HepG2 (cell line): ENCODE measurements around the gene SLC8B1. TPM values are rescaled to one million over a fixed set of nuclear protein-coding genes. Genes with fewer than 3 reads are reported as not detected.
A peak's percentile ranks its signal among the peaks of the same experiment; 100 is the strongest.

Experiments used
- ATAC-seq: fragments of 200-7000 bp; cut with Tn5 transposase; 3 replicates; pipeline ENCODE4 v1.9.1; 2020; ENCODE audit warnings: mild to moderate bottlenecking, moderate library complexity
- Bru-seq: library from RNA; stranded (reverse); fragments of 400-500 nt; gene quantifications from one replicate; lab custom pipeline; 2021; lab: Mats Ljungman, UMichigan
- BruChase-seq, 2 experiments: library from RNA; stranded (reverse); fragments of 400-500 nt; gene quantifications; one replicate each; lab custom pipeline; 2021; lab: Mats Ljungman, UMichigan
- BruUV-seq: library from RNA; stranded (reverse); fragments of 400-500 nt; replicated peaks from 2 replicates; lab custom pipeline; 2021; lab: Mats Ljungman, UMichigan
- CTCF ChIA-PET: fragments of 300-600 bp; formaldehyde crosslinking; extraction: SDS; loops from one replicate; lab custom pipeline; 2021; ENCODE audit warnings: low total read pairs, inconsistent platforms, low intra/inter-chr PET ratio; lab: Yijun Ruan, JAX
- POLR2A ChIA-PET: fragments of 350-600 bp; sonication (Branson Sonifier 250); formaldehyde crosslinking; loops from one replicate; lab custom pipeline; 2020; ENCODE audit warnings: antibody characterized with exemption, inconsistent platforms; lab: Yijun Ruan, JAX
- DNase-seq: peaks from one replicate; pipeline ENCODE4 v3.0.0-alpha.2; 2015; ENCODE audit warnings: low spot score
- FAIRE-seq: peaks from 3 replicates; lab custom pipeline; 2011; peaks lifted over from hg19 to GRCh38; lab: Jason Lieb, UNC
- H2AFZ ChIP-seq: one replicate; pipeline ENCODE4 v1.6.1; 2011; ENCODE audit warnings: low read length, inconsistent platforms
- H3K27ac ChIP-seq: fragments of 300-600 bp; 3 replicates; pipeline ENCODE4 v1.8.0; 2011; ENCODE audit warnings: mixed run types, mild to moderate bottlenecking, mixed read lengths, low read length, inconsistent platforms; ENCODE audit not compliant: insufficient read depth; ENCODE audit errors: extremely low read length
- H3K27me3 ChIP-seq, 2 experiments: fragments of 200-600 bp in 1 of 2; 2 replicates in 1 of 2; 3 replicates in 1 of 2; pipeline versions ENCODE4 v1.6.0 to v1.8.0; 2011; ENCODE audit warnings: low read length in 2 of 2, mild to moderate bottlenecking in 2 of 2, moderate library complexity in 2 of 2, inconsistent platforms in 1 of 2; ENCODE audit not compliant: insufficient read depth in 2 of 2, control insufficient read depth in 1 of 2
- H3K36me3 ChIP-seq, 2 experiments: fragments of 200-600 bp in 1 of 2; replicated peaks in 1 of 2; 2 replicates in 1 of 2; 3 replicates in 1 of 2; pipeline versions ENCODE4 v1.5.1 to v1.8.0; 2011; ENCODE audit warnings: low read length in 2 of 2, inconsistent platforms in 1 of 2; ENCODE audit not compliant: insufficient read depth in 2 of 2, control insufficient read depth in 1 of 2
- H3K4me1 ChIP-seq: 2 replicates; pipeline ENCODE4 v1.5.1; 2012; ENCODE audit warnings: low read length, inconsistent platforms; ENCODE audit not compliant: insufficient read depth
- H3K4me2 ChIP-seq: 2 replicates; pipeline ENCODE4 v1.6.0; 2011; ENCODE audit warnings: low read depth, low read length, inconsistent platforms
- H3K4me3 ChIP-seq, 3 experiments: fragments of 200-600 bp in 1 of 3; sonication (generic), shearing (Covaris generic) in 1 of 3; replicated peaks in 1 of 3; 2 replicates each; pipeline ENCODE4 v1.5.1; 2011 to 2016; ENCODE audit warnings: low read length in 3 of 3, inconsistent platforms in 2 of 3, low read depth in 2 of 3, mild to moderate bottlenecking in 2 of 3, control low read depth in 1 of 3, mixed read lengths in 1 of 3; ENCODE audit not compliant: insufficient read depth in 1 of 3
- H3K79me2 ChIP-seq: one replicate; pipeline ENCODE4 v1.6.1; 2011; ENCODE audit warnings: low read length, inconsistent platforms; ENCODE audit not compliant: insufficient read depth
- H3K9ac ChIP-seq: 2 replicates; pipeline ENCODE4 v1.6.0; 2011; ENCODE audit warnings: mild to moderate bottlenecking, low read depth, low read length, inconsistent platforms; ENCODE audit not compliant: insufficient read depth
- H3K9me3 ChIP-seq: 2 replicates; pipeline ENCODE4 v1.5.1; 2012; ENCODE audit warnings: mild to moderate bottlenecking, low read length
- H4K20me1 ChIP-seq: 2 replicates; pipeline ENCODE4 v1.6.0; 2011; ENCODE audit warnings: inconsistent platforms, mild to moderate bottlenecking, low read length, moderate library complexity; ENCODE audit not compliant: insufficient read depth
- ATRX ChIP-seq: sonication (generic); formaldehyde crosslinking; IDR thresholded peaks from 2 replicates; pipeline ENCODE4 v1.4.0; 2020; ENCODE audit warnings: missing genetic modification reagents, borderline replicate concordance
- IRF1 ChIP-seq: sonication (generic); formaldehyde crosslinking; IDR thresholded peaks from 2 replicates; pipeline ENCODE4 v1.4.0; 2020; ENCODE audit warnings: low read depth, mild to moderate bottlenecking, missing genetic modification reagents
- SP1 ChIP-seq, 2 experiments: fragments of 450-650 bp in 1 of 2; sonication (generic) in 1 of 2; formaldehyde crosslinking in 1 of 2; IDR thresholded peaks; 2 replicates each; pipeline versions ENCODE4 v1.4.0 to v1.6.1; 2016 to 2020; ENCODE audit warnings: missing genetic modification reagents in 1 of 2
- TGIF2 ChIP-seq: IDR thresholded peaks from 2 replicates; pipeline ENCODE4 v1.6.1; 2016; ENCODE audit warnings: control low read depth, missing compliant biosample characterization
- ZNF292 ChIP-seq: sonication (generic); formaldehyde crosslinking; IDR thresholded peaks from 2 replicates; pipeline ENCODE4 v1.8.1; 2022; ENCODE audit warnings: mild to moderate bottlenecking, low read depth, missing genetic modification reagents, borderline replicate concordance
- ZNF343 ChIP-seq: sonication (generic); formaldehyde crosslinking; IDR thresholded peaks from 2 replicates; pipeline ENCODE4 v1.4.0; 2020; ENCODE audit warnings: mild to moderate bottlenecking, missing genetic modification reagents
- ZNF547 ChIP-seq: sonication (generic); formaldehyde crosslinking; IDR thresholded peaks from 2 replicates; pipeline ENCODE4 v1.5.1; 2020; ENCODE audit warnings: mild to moderate bottlenecking, missing genetic modification reagents
- ZNF687 ChIP-seq: sonication (generic); formaldehyde crosslinking; IDR thresholded peaks from 2 replicates; pipeline ENCODE4 v1.5.1; 2020; ENCODE audit warnings: mild to moderate bottlenecking, missing genetic modification reagents, moderate library complexity
- ZNF746 ChIP-seq: sonication (generic); formaldehyde crosslinking; IDR thresholded peaks from 2 replicates; pipeline ENCODE4 v1.8.0; 2022; ENCODE audit warnings: mild to moderate bottlenecking, missing genetic modification reagents
- WGBS: methylation state at CpG from one replicate; pipeline ENCODE4 v1.1.6; 2017; ENCODE audit warnings: low lambda C conversion rate; 5-methylcytosine and 5-hydroxymethylcytosine counted together
- in situ Hi-C: cut with HindIII; loops from 2 replicates; pipeline ENCODE4 v1.10.0; 2017; ENCODE audit warnings: low pct_unique_long_range_greater_than_20kb; ENCODE audit not compliant: extremely low pct_ligation_motif_present
- intact Hi-C: fragments of 100-400 bp; cut with micrococcal nuclease; formaldehyde crosslinking; loops from one replicate; pipeline ENCODE4 v1.10.0; 2022; ENCODE audit not compliant: unreplicated experiment
- long read RNA-seq, 2 experiments: library from RNA in 1 of 2; library from polyadenylated mRNA in 1 of 2; stranded (forward) in 1 of 2; unstranded in 1 of 2; transcript quantifications; one replicate each; pipeline ENCODE4 v2.0.0, GENCODE V29; 2019 to 2022
- polyA minus RNA-seq, 3 experiments: library from RNA; depleted of rRNA, polyadenylated mRNA; stranded (reverse); fragments of >200 nt; gene quantifications; 2 replicates each; pipeline ENCODE4 v1.2.3, GENCODE V29; 2011; ENCODE audit warnings: low replicate concordance in 1 of 3
- polyA plus RNA-seq, 8 experiments: library from polyadenylated mRNA; depleted of rRNA in 3 of 8; stranded (reverse) in 7 of 8; unstranded in 1 of 8; fragments of >200 nt; fragmentation: Illumina TruSeq in 4 of 8; extraction: Trizol in 4 of 8; gene quantifications; 2 replicates each; pipeline versions ENCODE4 v1.2.1 to v1.2.3, GENCODE V29; 2011 to 2016; ENCODE audit warnings: low read depth in 4 of 8, missing spikeins in 1 of 8, mixed read lengths in 1 of 8; ENCODE audit not compliant: insufficient read depth in 1 of 8
- total RNA-seq, 5 experiments: library from RNA; depleted of rRNA; stranded (reverse); fragments of >200 nt; fragmentation: Illumina TruSeq; extraction: Trizol; gene quantifications; 2 replicates each; pipeline ENCODE4 v1.2.3, GENCODE V29; 2016; ENCODE audit warnings: low read depth in 1 of 5

SLC8B1 gene
- total RNA-seq (2016; rRNA removed; fragmentation: Illumina TruSeq; extraction: Trizol) (3.3 and 6.8 TPM in 2 replicates), polyA plus RNA-seq (2011; rRNA removed) (8.0 and 10.8 TPM in 2 replicates), polyA minus RNA-seq (2011; rRNA and poly(A)+ RNA removed; ENCODE audit: low replicate concordance) (25.8 and 85.0 TPM in 2 replicates), Bru-seq, nascent RNA (percentile 39 among the genes with signal in this experiment), BruChase-seq, experiment 1, labeled RNA remaining after a 6-hour chase (percentile 46 among the genes with signal in this experiment), BruChase-seq, experiment 2, labeled RNA remaining after a 2-hour chase (percentile 41 among the genes with signal in this experiment)
- 1.4 and 1.8 TPM in 2 replicates for total RNA-seq (2016; cell fraction: cytosol; rRNA removed; fragmentation: Illumina TruSeq; extraction: Trizol; ENCODE audit: low read depth)
- 3.2 and 8.2 TPM in 2 replicates for total RNA-seq (2016; cell fraction: insoluble cytoplasmic fraction; rRNA removed; fragmentation: Illumina TruSeq; extraction: Trizol)
- total RNA-seq (2016; cell fraction: membrane; rRNA removed; fragmentation: Illumina TruSeq; extraction: Trizol), result 3.1 TPM in 2 replicates
- total RNA-seq (2016; cell fraction: nucleus; rRNA removed; fragmentation: Illumina TruSeq; extraction: Trizol), result 8.8 and 10.7 TPM in 2 replicates
- polyA plus RNA-seq (2011; cell fraction: cytosol; rRNA removed), result 6.6 and 7.8 TPM in 2 replicates
- polyA plus RNA-seq (2011; cell fraction: nucleus; rRNA removed), result 20.3 and 24.2 TPM in 2 replicates
- 3.0 and 3.5 TPM in 2 replicates for polyA plus RNA-seq (2012)
- 0.63 and 0.74 TPM in 2 replicates for polyA plus RNA-seq (2016; cell fraction: cytosol; fragmentation: Illumina TruSeq; extraction: Trizol; ENCODE audit: low read depth)
- 3.0 and 3.7 TPM in 2 replicates for polyA plus RNA-seq (2016; cell fraction: insoluble cytoplasmic fraction; fragmentation: Illumina TruSeq; extraction: Trizol; ENCODE audit: low read depth)
- 1.5 and 2.2 TPM in 2 replicates for polyA plus RNA-seq (2016; cell fraction: membrane; fragmentation: Illumina TruSeq; extraction: Trizol; ENCODE audit: low read depth)
- polyA plus RNA-seq (2016; cell fraction: nucleus; fragmentation: Illumina TruSeq; extraction: Trizol; ENCODE audit: insufficient read depth, low read depth), result 19.5 and 22.7 TPM in 2 replicates
- polyA minus RNA-seq (2011; cell fraction: cytosol; rRNA and poly(A)+ RNA removed), result 5.1 and 6.3 TPM in 2 replicates
- 6.6 and 7.5 TPM in 2 replicates for polyA minus RNA-seq (2011; cell fraction: nucleus; rRNA and poly(A)+ RNA removed)
- long read RNA-seq, experiment 1, partial matches to known transcripts, result 2 of 4 reads
- long read RNA-seq, experiment 1, other reads (novel, unspliced or antisense), result 1 of 4 reads
- long read RNA-seq, experiment 2, partial matches to known transcripts, result 9 of 15 reads
- long read RNA-seq, experiment 2, other reads (novel, unspliced or antisense), result 5 of 15 reads

- no TSS peak for BruUV-seq
- DNase-seq, result peak; percentile 64
- H3K27ac ChIP-seq, result no peak within 1 kb of the TSS
- TF ChIP-seq ZNF746 (CRISPR knock-in tag), result 0 out of 2 replicates have a peak, but pooled peaks have one; percentile 52
- 0 out of 2 replicates have a peak, but pooled peaks have one; percentile 55 for TF ChIP-seq ZNF343 (CRISPR knock-in tag)
- peak; percentile 96 for TF ChIP-seq ZNF687 (CRISPR knock-in tag)
- TF ChIP-seq TGIF2 (CRISPR knock-in tag), result no peak
- TF ChIP-seq SP1 (IDR thresholded peaks at IDR 0.05), result no peak
- peak; percentile 94 for TF ChIP-seq SP1 (CRISPR knock-in tag; IDR thresholded peaks at IDR 0.05)
- TF ChIP-seq ZNF547 (CRISPR knock-in tag), result peak; percentile 69
- 0 out of 2 replicates have a peak, but pooled peaks have one; percentile 26 for TF ChIP-seq IRF1 (CRISPR knock-in tag)
- TF ChIP-seq ZNF292 (CRISPR knock-in tag), result peak; percentile 42; the same call in 1 of the 2 replicates
- no peak for TF ChIP-seq ATRX
Measured at GRCh38 chr12:113334786-113335539, at the start of gene SLC8B1. SLC8B1 (minus strand) TSS chr12:113335109; CDS start chr12:113332878, 2,231 bp downstream.

More at GRCh38 chr12:113334786-113335539, at the start of gene SLC8B1:
- Histone ChIP-seq H3K27me3 (0 out of 5 replicates have a peak, but pooled peaks cover 0 to 1% of the 10 kb centered on the region in 2 experiments), H3K9me3 (no peaks in the 10 kb centered on the region), H2AFZ (peak within 1 kb of the TSS; percentile 45), H3K4me3 (peak within 1 kb of the TSS; percentile 46 to 71 (median 55)), H3K4me2 (peak within 1 kb of the TSS; percentile 98), H3K79me2 (no peaks in the 10 kb centered on the region), H3K4me1 (peaks cover 22% of the 10 kb centered on the region), H3K9ac (peak within 1 kb of the TSS; percentile 72), H3K36me3 (no peaks in the 10 kb centered on the region), H4K20me1 (no peaks in the 10 kb centered on the region)
- ChIA-PET CTCF (no interaction called here), POLR2A (interaction anchor here (0.6 to 1.4 kb wide), 10 partner anchors 13 to 150 kb away, joined by 3 to 14 read pairs (median 4); partner anchors contain the start of genes DDX54, PLBD2, RITA1 and SDSL)
- intact Hi-C loops, result loop anchor here (1.0 kb wide), 1 partner anchor 23 kb away; the partner anchor contains the start of gene PLBD2
- in situ Hi-C loops, result no loop called here
- ATAC-seq, result peak; percentile 98
- no peak for FAIRE-seq
- WGBS, result under 1% methylated on average over 48 of the region's 62 CpGs
